Osteocyte (in vitro differentiated cells): ENCODE results near the gene SATB2. TPM values are rescaled to one million over a fixed set of nuclear protein-coding genes. Genes with fewer than 3 reads are reported as not detected.

Experiments
- DNase-seq: peaks from one replicate; pipeline ENCODE4 v3.0.0; 2021; ENCODE audit warnings: mixed read lengths; ENCODE audit not compliant: unreplicated experiment; ENCODE audit errors: extremely low spot score
- H3K27ac Mint-ChIP-seq: one replicate; pipeline ENCODE4 v1.8.0; 2021; ENCODE audit warnings: mild to moderate bottlenecking, mixed read lengths; ENCODE audit not compliant: unreplicated experiment
- H3K27me3 Mint-ChIP-seq: one replicate; pipeline ENCODE4 v1.8.0; 2021; ENCODE audit warnings: mixed read lengths; ENCODE audit not compliant: unreplicated experiment
- H3K36me3 Mint-ChIP-seq: one replicate; pipeline ENCODE4 v1.8.0; 2021; ENCODE audit warnings: mixed read lengths; ENCODE audit not compliant: unreplicated experiment
- H3K4me1 Mint-ChIP-seq: one replicate; pipeline ENCODE4 v1.8.0; 2021; ENCODE audit warnings: mixed read lengths; ENCODE audit not compliant: unreplicated experiment
- H3K4me3 Mint-ChIP-seq: one replicate; pipeline ENCODE4 v1.8.0; 2021; ENCODE audit warnings: mild to moderate bottlenecking, moderate library complexity, mixed read lengths; ENCODE audit not compliant: unreplicated experiment
- H3K9me3 Mint-ChIP-seq: one replicate; pipeline ENCODE4 v1.8.0; 2021; ENCODE audit warnings: mixed read lengths; ENCODE audit not compliant: unreplicated experiment
- total RNA-seq: library from RNA; stranded (reverse); gene quantifications from 2 replicates; pipeline ENCODE4 v1.2.1, GENCODE V29; 2021
- TF ChIP-seq, protein P1 (sequence below): fragments of 200-600 bp; sonication (generic); IDR thresholded peaks from 2 replicates; pipeline ENCODE4 v1.5.0; 2021; ENCODE audit warnings: antibody characterized with exemption, mild to moderate bottlenecking, moderate library complexity

SATB2 gene
- total RNA-seq, 1 donor from 2014 or later: 11.6 TPM

DNA sequence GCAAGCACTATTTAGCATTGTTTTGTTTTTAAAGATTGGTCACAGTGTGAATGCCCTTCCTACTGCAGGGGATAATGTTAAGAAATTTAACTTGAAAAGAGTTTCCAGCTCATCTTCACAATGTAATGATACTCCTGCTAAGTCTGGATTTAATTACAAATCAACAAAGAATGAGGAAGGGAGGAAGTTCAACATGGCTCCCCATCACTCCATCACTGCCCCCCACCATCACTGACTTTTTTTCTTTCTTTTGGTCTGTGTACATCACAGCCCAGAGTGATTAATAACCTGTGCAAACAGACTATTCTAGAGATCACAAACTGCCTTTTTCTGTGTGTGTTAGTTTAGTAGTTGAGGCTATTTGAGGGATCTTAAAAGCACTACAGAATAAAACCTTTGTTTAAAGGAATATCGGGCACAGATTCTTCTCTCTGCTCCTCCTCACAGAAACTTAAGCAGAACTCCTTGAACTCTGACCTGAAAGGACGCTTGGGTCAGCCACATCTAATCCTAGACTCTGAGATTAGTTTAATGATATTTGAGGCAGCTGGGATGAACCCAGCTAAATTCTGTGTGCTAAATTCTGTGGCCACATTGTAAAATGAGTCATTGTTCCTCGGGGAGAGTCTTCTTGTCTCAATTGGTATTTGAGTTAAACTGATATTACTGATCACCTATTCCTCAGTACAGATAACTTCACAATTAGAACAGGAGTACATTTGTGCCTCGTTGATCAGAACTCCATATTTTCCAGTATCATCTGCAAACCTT lies 47.8 kb downstream of the SATB2 start:
- no peak for DNase-seq
- Mint-ChIP-seq H3K27ac (no peak overlapping the region), H3K4me3 (no peak overlapping the region), H3K36me3 (peaks cover 7% of the 10 kb centered on the region), H3K27me3 (no peaks in the 10 kb centered on the region), H3K9me3 (no peaks in the 10 kb centered on the region), H3K4me1 (peaks cover 11% of the 10 kb centered on the region)
- TF ChIP-seq, protein P1, sequence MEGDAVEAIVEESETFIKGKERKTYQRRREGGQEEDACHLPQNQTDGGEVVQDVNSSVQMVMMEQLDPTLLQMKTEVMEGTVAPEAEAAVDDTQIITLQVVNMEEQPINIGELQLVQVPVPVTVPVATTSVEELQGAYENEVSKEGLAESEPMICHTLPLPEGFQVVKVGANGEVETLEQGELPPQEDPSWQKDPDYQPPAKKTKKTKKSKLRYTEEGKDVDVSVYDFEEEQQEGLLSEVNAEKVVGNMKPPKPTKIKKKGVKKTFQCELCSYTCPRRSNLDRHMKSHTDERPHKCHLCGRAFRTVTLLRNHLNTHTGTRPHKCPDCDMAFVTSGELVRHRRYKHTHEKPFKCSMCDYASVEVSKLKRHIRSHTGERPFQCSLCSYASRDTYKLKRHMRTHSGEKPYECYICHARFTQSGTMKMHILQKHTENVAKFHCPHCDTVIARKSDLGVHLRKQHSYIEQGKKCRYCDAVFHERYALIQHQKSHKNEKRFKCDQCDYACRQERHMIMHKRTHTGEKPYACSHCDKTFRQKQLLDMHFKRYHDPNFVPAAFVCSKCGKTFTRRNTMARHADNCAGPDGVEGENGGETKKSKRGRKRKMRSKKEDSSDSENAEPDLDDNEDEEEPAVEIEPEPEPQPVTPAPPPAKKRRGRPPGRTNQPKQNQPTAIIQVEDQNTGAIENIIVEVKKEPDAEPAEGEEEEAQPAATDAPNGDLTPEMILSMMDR: no peak

DNA sequence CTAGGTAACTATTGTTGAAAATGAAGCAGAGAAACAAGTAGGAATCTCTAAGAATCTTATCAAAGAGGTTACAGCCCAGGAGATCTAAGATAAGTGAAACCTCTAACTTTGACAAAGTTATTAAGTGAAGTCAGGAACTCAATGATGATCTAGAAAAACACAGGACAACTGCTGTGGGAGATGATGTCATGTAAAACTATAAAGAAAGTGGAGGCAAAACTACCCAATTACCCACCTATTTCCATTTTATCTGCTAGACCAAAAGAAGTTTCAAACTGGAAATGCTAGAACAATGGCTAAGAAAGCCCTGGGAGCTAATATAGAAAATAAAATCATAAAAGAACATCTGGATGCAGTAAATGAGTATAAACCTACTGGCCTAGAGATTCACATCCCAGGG lies 50.3 kb downstream of the SATB2 start:
- peaks cover 5% of the 10 kb centered on the region for H3K36me3 Mint-ChIP-seq
- no peaks in the 10 kb centered on the region for H3K27me3 Mint-ChIP-seq
- no peak for DNase-seq
- TF ChIP-seq, protein P1: no peak
- H3K4me1 Mint-ChIP-seq: peaks cover 11% of the 10 kb centered on the region
- no peak overlapping the region for H3K4me3 Mint-ChIP-seq
- no peak overlapping the region for H3K27ac Mint-ChIP-seq
- H3K9me3 Mint-ChIP-seq: no peaks in the 10 kb centered on the region

DNA sequence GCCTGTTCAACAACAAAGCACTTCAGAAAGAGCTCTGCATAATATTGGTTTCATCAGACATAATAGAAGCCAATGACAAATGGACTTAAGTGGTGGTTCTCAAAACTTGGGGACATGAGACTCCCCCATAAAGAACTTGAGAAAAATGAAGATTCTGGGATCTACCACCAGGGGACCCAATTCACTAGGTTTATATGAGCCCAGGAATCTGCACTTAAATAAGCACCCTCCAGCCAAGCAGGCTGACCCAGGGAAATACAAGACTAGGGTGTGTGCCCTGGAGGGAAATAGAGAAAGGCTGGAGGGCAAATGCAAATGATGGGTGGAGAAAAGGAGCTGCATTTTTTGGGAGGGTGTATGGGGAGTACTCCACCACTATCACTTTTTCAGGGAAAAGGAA lies 52.5 kb downstream of the SATB2 start:
- Mint-ChIP-seq H3K9me3 (no peaks in the 10 kb centered on the region), H3K36me3 (peaks cover 10% of the 10 kb centered on the region), H3K27me3 (no peaks in the 10 kb centered on the region), H3K4me3 (no peak overlapping the region), H3K27ac (no peak overlapping the region), H3K4me1 (peaks cover 8% of the 10 kb centered on the region)
- DNase-seq: no peak
- TF ChIP-seq, protein P1: peak; percentile 36

DNA sequence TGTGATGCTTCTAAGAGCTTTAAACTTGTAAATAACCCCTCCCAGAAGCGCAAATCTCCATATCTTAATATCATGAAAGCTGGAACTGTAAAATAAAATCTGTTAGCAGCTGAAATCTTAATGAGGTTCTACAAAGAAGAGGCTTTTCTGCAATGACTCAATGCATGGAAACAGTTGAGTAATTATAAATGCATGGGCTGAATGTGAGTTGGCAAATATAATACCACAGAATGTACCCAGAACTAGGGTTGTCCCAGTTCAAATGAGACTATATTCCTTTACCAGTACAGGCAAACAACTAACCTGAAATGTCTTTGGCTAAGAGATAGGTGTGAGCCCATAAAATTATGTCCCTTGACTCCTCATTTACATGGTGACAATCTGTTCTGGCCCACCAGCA lies 52.9 kb downstream of the SATB2 start:
- Mint-ChIP-seq H3K36me3 (peaks cover 10% of the 10 kb centered on the region), H3K27me3 (no peaks in the 10 kb centered on the region), H3K27ac (no peak overlapping the region), H3K4me1 (peaks cover 4% of the 10 kb centered on the region), H3K9me3 (no peaks in the 10 kb centered on the region), H3K4me3 (no peak overlapping the region)
- TF ChIP-seq, protein P1: no peak
- no peak for DNase-seq

DNA sequence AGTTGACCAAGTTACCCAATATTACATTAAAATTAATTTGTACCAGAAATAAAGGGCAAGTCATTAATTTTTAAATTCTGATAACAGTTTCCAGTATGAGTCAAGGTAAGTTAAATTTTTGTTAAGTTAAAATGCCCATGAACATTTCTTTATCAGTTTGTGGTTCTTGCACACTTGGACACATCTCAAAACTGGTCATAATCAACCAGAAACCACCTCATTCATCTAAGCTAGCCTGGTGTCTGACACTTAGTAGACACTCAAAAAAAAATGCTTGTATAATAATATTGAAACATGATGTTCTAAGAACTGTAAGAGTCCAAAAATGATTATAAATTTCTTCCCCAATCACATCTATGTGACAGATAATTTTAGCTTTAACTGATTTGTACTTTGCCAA lies 62.4 kb downstream of the SATB2 start:
- TF ChIP-seq, protein P1: no peak
- peaks cover 4% of the 10 kb centered on the region for H3K36me3 Mint-ChIP-seq
- H3K4me1 Mint-ChIP-seq: peaks cover 3% of the 10 kb centered on the region
- H3K27ac Mint-ChIP-seq: no peak overlapping the region
- no peak for DNase-seq
- no peak overlapping the region for H3K4me3 Mint-ChIP-seq
- no peaks in the 10 kb centered on the region for H3K9me3 Mint-ChIP-seq
- no peaks in the 10 kb centered on the region for H3K27me3 Mint-ChIP-seq
